ENCODE measurements around the gene TRIM38. TPM values are rescaled to one million over a fixed set of nuclear protein-coding genes. Genes with fewer than 3 reads are reported as not detected.

The TRIM38 gene
- polyA plus RNA-seq, 1 donor from 2014 or later: not detected

- Histone ChIP-seq H3K4me3 (ENCODE audit: low read length) (no peak overlapping the region), H3K27me3 (ENCODE audit: insufficient read depth, low read depth, low read length) (peaks cover 4% of the 10 kb centered on the region), H4K20me1 (ENCODE audit: insufficient read depth) (no peaks in the 10 kb centered on the region), H3K4me2 (ENCODE audit: low read length) (no peak overlapping the region), H3F3A (ENCODE audit: insufficient read depth, low read length, poor library complexity, severe bottlenecking) (no peaks in the 10 kb centered on the region), H3K9me3 (ENCODE audit: low read length) (no peaks in the 10 kb centered on the region), H3K79me2 (replicated peaks; ENCODE audit: insufficient read depth, low read length) (no peaks in the 10 kb centered on the region), H3K36me3 (ENCODE audit: insufficient read depth, low read length) (no peaks in the 10 kb centered on the region), H3K9me2 (ENCODE audit: insufficient read depth, low read length) (no peaks in the 10 kb centered on the region), H3K9ac (ENCODE audit: low read length) (no peak overlapping the region), H3K27ac (ENCODE audit: low read length) (no peak overlapping the region), H2AFZ (ENCODE audit: low read depth, low read length) (no peak overlapping the region)
- TF ChIP-seq SMC3 (conservative IDR thresholded peaks at IDR 0.05; ENCODE audit: poor library complexity) (no peak), RAD21 (conservative IDR thresholded peaks at IDR 0.05) (no peak)
Measured at GRCh38 chr6:25987845-25988244, 25.2 kb downstream of the TRIM38 start.

- no peak overlapping the region for H3K4me2 ChIP-seq (ENCODE audit: low read length)
- H3K4me3 ChIP-seq (ENCODE audit: low read length): no peak overlapping the region
- no peak overlapping the region for H3K9ac ChIP-seq (ENCODE audit: low read length)
- H3K27me3 ChIP-seq (ENCODE audit: insufficient read depth, low read depth, low read length): peaks cover 6% of the 10 kb centered on the region
- H3K79me2 ChIP-seq (replicated peaks; ENCODE audit: insufficient read depth, low read length): no peaks in the 10 kb centered on the region
- no peaks in the 10 kb centered on the region for H3K9me3 ChIP-seq (ENCODE audit: low read length)
- no peaks in the 10 kb centered on the region for H3F3A ChIP-seq (ENCODE audit: insufficient read depth, low read length, poor library complexity, severe bottlenecking)
- H3K27ac ChIP-seq (ENCODE audit: low read length): no peak overlapping the region
- H3K36me3 ChIP-seq (ENCODE audit: insufficient read depth, low read length): no peaks in the 10 kb centered on the region
- H3K9me2 ChIP-seq (ENCODE audit: insufficient read depth, low read length): no peaks in the 10 kb centered on the region
- TF ChIP-seq MXI1 (conservative IDR thresholded peaks at IDR 0.05; ENCODE audit: poor library complexity, severe bottlenecking): no peak
- no peak for TF ChIP-seq REST (IDR thresholded peaks at IDR 0.05; ENCODE audit: borderline replicate concordance)
- no peak for TF ChIP-seq CTCF (IDR thresholded peaks at IDR 0.05; ENCODE audit: poor library complexity, severe bottlenecking)
- no peak for TF ChIP-seq EZH2 (IDR thresholded peaks at IDR 0.05; ENCODE audit: borderline replicate concordance, insufficient read depth, low read length, poor library complexity, severe bottlenecking)
- TF ChIP-seq POLR2AphosphoS5 (IDR thresholded peaks at IDR 0.05): no peak
- no peak for TF ChIP-seq TAF1 (IDR thresholded peaks at IDR 0.05; ENCODE audit: low read depth)
- no peak for TF ChIP-seq SMC3 (conservative IDR thresholded peaks at IDR 0.05; ENCODE audit: poor library complexity)
- no peak for TF ChIP-seq RAD21 (conservative IDR thresholded peaks at IDR 0.05)
- TF ChIP-seq EP300 (conservative IDR thresholded peaks at IDR 0.05; ENCODE audit: poor library complexity, severe bottlenecking): no peak
- no peaks in the 10 kb centered on the region for H4K20me1 ChIP-seq (ENCODE audit: insufficient read depth)
- H2AFZ ChIP-seq (ENCODE audit: low read depth, low read length): no peak overlapping the region
Measured at GRCh38 chr6:25990172-25990873, 27.7 kb downstream of the TRIM38 start.

Measured in neural cell (in vitro differentiated cells).